C4-2B (cell line): ENCODE data around the gene KRTAP10-8.

Experiments
- ZFX ChIP-seq: fragments of 450-650 bp; IDR thresholded peaks from 2 replicates; pipeline ENCODE4 v1.6.1; 2017
- TF ChIP-seq, protein P1 (sequence below): fragments of 450-650 bp; conservative IDR thresholded peaks from 2 replicates; pipeline ENCODE4 v1.5.1; 2017; ENCODE audit warnings: mild to moderate bottlenecking

DNA sequence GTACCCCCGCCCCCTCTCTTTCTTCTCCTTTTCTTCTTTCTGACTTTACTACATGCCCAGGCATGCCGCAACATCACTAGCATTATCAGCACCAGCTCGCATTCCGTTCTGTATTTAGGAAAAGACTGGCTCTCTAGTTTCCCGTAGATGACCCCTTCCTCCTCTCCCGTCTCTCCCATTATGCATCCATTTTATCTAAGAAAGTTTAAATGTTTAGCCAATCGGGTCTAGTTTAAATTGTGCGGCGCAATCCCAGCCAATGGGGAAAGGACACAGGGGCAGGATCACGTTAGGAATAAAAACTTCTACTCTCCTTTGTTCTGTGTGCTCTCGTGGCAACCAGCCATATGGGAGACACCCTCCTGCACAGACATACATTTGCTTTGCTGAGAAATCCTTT, 13.8 kb upstream of the KRTAP10-8 start:
- TF ChIP-seq, protein P1, sequence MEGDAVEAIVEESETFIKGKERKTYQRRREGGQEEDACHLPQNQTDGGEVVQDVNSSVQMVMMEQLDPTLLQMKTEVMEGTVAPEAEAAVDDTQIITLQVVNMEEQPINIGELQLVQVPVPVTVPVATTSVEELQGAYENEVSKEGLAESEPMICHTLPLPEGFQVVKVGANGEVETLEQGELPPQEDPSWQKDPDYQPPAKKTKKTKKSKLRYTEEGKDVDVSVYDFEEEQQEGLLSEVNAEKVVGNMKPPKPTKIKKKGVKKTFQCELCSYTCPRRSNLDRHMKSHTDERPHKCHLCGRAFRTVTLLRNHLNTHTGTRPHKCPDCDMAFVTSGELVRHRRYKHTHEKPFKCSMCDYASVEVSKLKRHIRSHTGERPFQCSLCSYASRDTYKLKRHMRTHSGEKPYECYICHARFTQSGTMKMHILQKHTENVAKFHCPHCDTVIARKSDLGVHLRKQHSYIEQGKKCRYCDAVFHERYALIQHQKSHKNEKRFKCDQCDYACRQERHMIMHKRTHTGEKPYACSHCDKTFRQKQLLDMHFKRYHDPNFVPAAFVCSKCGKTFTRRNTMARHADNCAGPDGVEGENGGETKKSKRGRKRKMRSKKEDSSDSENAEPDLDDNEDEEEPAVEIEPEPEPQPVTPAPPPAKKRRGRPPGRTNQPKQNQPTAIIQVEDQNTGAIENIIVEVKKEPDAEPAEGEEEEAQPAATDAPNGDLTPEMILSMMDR = no peak
- no peak for TF ChIP-seq ZFX
